Type B pancreatic cell (in vitro differentiated cells): ENCODE results near the gene MCM8. TPM values are rescaled to one million over a fixed set of nuclear protein-coding genes. Genes with fewer than 3 reads are reported as not detected.

ENCODE experiments used
- DNase-seq: peaks from one replicate; pipeline ENCODE4 v3.0.0; 2021; ENCODE audit warnings: mixed read lengths; ENCODE audit not compliant: unreplicated experiment; ENCODE audit errors: extremely low spot score
- H3K27ac Mint-ChIP-seq: 2 replicates; pipeline ENCODE4 v1.8.0; 2021; ENCODE audit warnings: mild to moderate bottlenecking, mixed read lengths
- H3K27me3 Mint-ChIP-seq: 2 replicates; pipeline ENCODE4 v1.8.0; 2021; ENCODE audit warnings: mixed read lengths
- H3K36me3 Mint-ChIP-seq: 2 replicates; pipeline ENCODE4 v1.8.0; 2021; ENCODE audit warnings: mixed read lengths
- H3K4me1 Mint-ChIP-seq: one replicate; pipeline ENCODE4 v1.8.0; 2021; ENCODE audit warnings: mixed read lengths; ENCODE audit not compliant: unreplicated experiment
- H3K4me3 Mint-ChIP-seq: 2 replicates; pipeline ENCODE4 v1.8.0; 2021; ENCODE audit warnings: mild to moderate bottlenecking, mixed read lengths
- H3K9me3 Mint-ChIP-seq: 2 replicates; pipeline ENCODE4 v1.8.0; 2021; ENCODE audit warnings: mixed read lengths
- CTCF ChIP-seq: fragments of 200-600 bp; sonication (generic); conservative IDR thresholded peaks from 2 replicates; pipeline ENCODE4 v1.5.0; 2021; ENCODE audit warnings: antibody characterized with exemption, mild to moderate bottlenecking
- total RNA-seq: library from RNA; stranded (reverse); gene quantifications from 2 replicates; pipeline ENCODE4 v1.2.1, GENCODE V29; 2021; ENCODE audit warnings: low replicate concordance

The MCM8 gene
- total RNA-seq, 1 donor from 2014 or later, result 19.9 TPM

- no peak for TF ChIP-seq CTCF
- no peak for DNase-seq
- H3K36me3 Mint-ChIP-seq, result peaks cover 7% of the 10 kb centered on the region
- H3K4me3 Mint-ChIP-seq, result no peak overlapping the region
- no peaks in the 10 kb centered on the region for H3K9me3 Mint-ChIP-seq
- H3K27ac Mint-ChIP-seq, result no peak overlapping the region
- no peaks in the 10 kb centered on the region for H3K4me1 Mint-ChIP-seq
- no peaks in the 10 kb centered on the region for H3K27me3 Mint-ChIP-seq
Measured at GRCh38 chr20:5977223-5977622, 26.8 kb downstream of the MCM8 start.

GRCh38 chr20:5977975-5978374 is 27.5 kb downstream of the MCM8 start:
- no peak overlapping the region for H3K27ac Mint-ChIP-seq

GRCh38 chr20:5979801-5980200 is 29.3 kb downstream of the MCM8 start:
- H3K27me3 Mint-ChIP-seq, result no peaks in the 10 kb centered on the region
- H3K4me3 Mint-ChIP-seq, result no peak overlapping the region
- no peak overlapping the region for H3K27ac Mint-ChIP-seq
- no peaks in the 10 kb centered on the region for H3K4me1 Mint-ChIP-seq
- no peaks in the 10 kb centered on the region for H3K9me3 Mint-ChIP-seq
- no peak for TF ChIP-seq CTCF
- H3K36me3 Mint-ChIP-seq, result peaks cover 13% of the 10 kb centered on the region
- no peak for DNase-seq

More at GRCh38 chr20:5977975-5978374, 27.5 kb downstream of the MCM8 start:
- Mint-ChIP-seq H3K4me1 (no peaks in the 10 kb centered on the region), H3K36me3 (peaks cover 7% of the 10 kb centered on the region), H3K4me3 (no peak overlapping the region), H3K9me3 (no peaks in the 10 kb centered on the region), H3K27me3 (no peaks in the 10 kb centered on the region)
- no peak for TF ChIP-seq CTCF
- DNase-seq, result no peak

- H3K4me1 Mint-ChIP-seq, result no peaks in the 10 kb centered on the region
- DNase-seq, result no peak
- peaks cover 16% of the 10 kb centered on the region for H3K36me3 Mint-ChIP-seq
- H3K27me3 Mint-ChIP-seq, result no peaks in the 10 kb centered on the region
- no peak overlapping the region for H3K27ac Mint-ChIP-seq
- no peak overlapping the region for H3K4me3 Mint-ChIP-seq
- no peaks in the 10 kb centered on the region for H3K9me3 Mint-ChIP-seq
- no peak for TF ChIP-seq CTCF
Measured at GRCh38 chr20:5980720-5981538, 30.5 kb downstream of the MCM8 start.

GRCh38 chr20:5987383-5987782 is 36.9 kb downstream of the MCM8 start:
- no peak for TF ChIP-seq CTCF
- no peaks in the 10 kb centered on the region for H3K27me3 Mint-ChIP-seq
- H3K9me3 Mint-ChIP-seq, result no peaks in the 10 kb centered on the region
- peaks cover 24% of the 10 kb centered on the region for H3K36me3 Mint-ChIP-seq
- H3K4me3 Mint-ChIP-seq, result no peak overlapping the region
- DNase-seq, result no peak
- no peaks in the 10 kb centered on the region for H3K4me1 Mint-ChIP-seq
- no peak overlapping the region for H3K27ac Mint-ChIP-seq
